Ovary (tissue), 9 donors: ENCODE measurements around the gene FNTB. TPM values are rescaled to one million over a fixed set of nuclear protein-coding genes. Genes with fewer than 3 reads are reported as not detected.

Experiments
- DNase-seq, 5 donors: peaks; one replicate each; pipeline ENCODE4 v3.0.0-alpha.2; 2019 to 2020
- H3K27ac ChIP-seq, 2 donors: fragments of 200-600 bp; one replicate each; pipeline versions ENCODE4 v1.5.1 to v1.8.0; 2019 to 2022
- H3K27me3 ChIP-seq: fragments of 200-600 bp; one replicate; pipeline ENCODE4 v1.8.0; 2022
- H3K36me3 ChIP-seq: fragments of 200-600 bp; sonication (generic); one replicate; pipeline ENCODE4 v1.5.1; 2019
- H3K4me1 ChIP-seq: one replicate; pipeline ENCODE4 v1.8.1; 2013; ENCODE audit warnings: mild to moderate bottlenecking, moderate library complexity; ENCODE audit not compliant: insufficient read depth
- H3K4me3 ChIP-seq: fragments of 200-600 bp; sonication (generic); one replicate; pipeline ENCODE4 v1.5.1; 2017
- H3K9me3 ChIP-seq, 2 donors: fragments of 200-600 bp in 1 of 2; sonication (generic) in 1 of 2; one replicate each; pipeline versions ENCODE4 v1.5.1 to v1.8.1; 2013 to 2019; ENCODE audit warnings: mild to moderate bottlenecking in 1 of 2, moderate library complexity in 1 of 2
- CTCF ChIP-seq, 3 donors: fragments of 450-650 bp in 2 of 3; fragments of 200-600 bp in 1 of 3; IDR thresholded peaks; one replicate each; pipeline versions ENCODE4 v1.5.1 to v1.8.0; 2016 to 2022; ENCODE audit warnings: antibody characterized with exemption in 3 of 3, mild to moderate bottlenecking in 1 of 3
- EP300 ChIP-seq: sonication (generic); formaldehyde crosslinking; IDR thresholded peaks from one replicate; pipeline ENCODE4 v1.6.1; 2017; ENCODE audit warnings: antibody characterized with exemption
- POLR2A ChIP-seq: fragments of 450-650 bp; IDR thresholded peaks from one replicate; pipeline ENCODE4 v1.6.1; 2017; ENCODE audit warnings: antibody characterized with exemption, mild to moderate bottlenecking, moderate library complexity
- WGBS, 3 donors: extraction: QIAGEN DNeasy Blood & Tissue Kit in 1 of 3; methylation state at CpG; one replicate each; pipeline versions ENCODE4 v1.1.5 to v1.1.7; 2013 to 2017; 5-methylcytosine and 5-hydroxymethylcytosine counted together
- intact Hi-C, 4 donors: fragments of 100-400 bp; cut with DNase I; formaldehyde crosslinking; loops; one replicate each; pipeline versions ENCODE4 v1.11.0 to v1.15.1; 2022 to 2023
- polyA plus RNA-seq, 2 donors: library from polyadenylated mRNA; stranded (reverse); fragments of 200-250 nt in 1 of 2; fragments of 350-450 nt in 1 of 2; fragmentation: Illumina TruSeq in 1 of 2; extraction: RNeasy Lipid Tissue Mini Kit (QIAGEN cat#74804) in 1 of 2; gene quantifications; one replicate each; pipeline ENCODE4 v1.2.3, GENCODE V29; 2013 to 2014
- total RNA-seq, 7 donors: library from RNA; depleted of rRNA in 2 of 7; stranded (reverse); fragments of >200 nt in 2 of 7; fragmentation: NEBNext Ultra II Directional in 3 of 7; extraction: Animal tissue kit (Norgen Biotek cat#: 25700) in 3 of 7; gene quantifications; one replicate each; pipeline versions ENCODE4 v1.1.0 to v1.2.4, GENCODE V29; 2016 to 2023
- donor health status: DM: no; HTN: no; CAD: no; lungs with moderate emphysema.
- donor health status: DM: no; HTN: no; CAD: no.
- donor health status: Bipolar disorder and iron deficiency.
- donor health status: DM: yes; HTN: yes; CAD: no.
- donor health status: DM: no; HTN: no; CAD: no.
- donor health status: DM: yes; HTN: yes; CAD: no.

The FNTB gene
- total and polyA plus RNA-seq, 9 donors, result 8.0 to 19.0 (median 14.1) TPM

- H3K9me3 ChIP-seq, result no peaks in the 10 kb centered on the region
- H3K27me3 ChIP-seq, result no peaks in the 10 kb centered on the region
- H3K36me3 ChIP-seq, result no peaks in the 10 kb centered on the region
- peaks cover 3% of the 10 kb centered on the region for H3K4me1 ChIP-seq
- 78 to 87% (median 82%) methylated on average over 17 of the region's 17 CpGs for WGBS, 3 donors
- no peak for TF ChIP-seq POLR2A
- TF ChIP-seq CTCF (IDR thresholded peaks at IDR 0.05), result no peak
- TF ChIP-seq EP300, result no peak
- no peak for DNase-seq
- H3K4me3 ChIP-seq, result no peak overlapping the region
- H3K27ac ChIP-seq, result no peak overlapping the region
- intact Hi-C loops, result no loop called here
Measured at GRCh38 chr14:65075628-65076325, 89.1 kb downstream of the FNTB start.

- Histone ChIP-seq H3K4me1 (peaks cover 5% of the 10 kb centered on the region), H3K27me3 (no peaks in the 10 kb centered on the region), H3K36me3 (no peaks in the 10 kb centered on the region), H3K27ac (no peak overlapping the region), H3K4me3 (no peak overlapping the region), H3K9me3 (no peaks in the 10 kb centered on the region)
- DNase-seq, result no peak
- WGBS, 3 donors, result 94 to 97% (median 97%) methylated on average over 2 of the region's 2 CpGs
- intact Hi-C loops, result no loop called here
- no peak for TF ChIP-seq CTCF (IDR thresholded peaks at IDR 0.05)
- no peak for TF ChIP-seq EP300
- TF ChIP-seq POLR2A, result no peak
Measured at GRCh38 chr14:65077318-65077717, 90.6 kb downstream of the FNTB start.

- DNase-seq, result no peak
- intact Hi-C loops, result no loop called here
- Histone ChIP-seq H3K4me1 (peaks cover 6% of the 10 kb centered on the region), H3K9me3 (no peaks in the 10 kb centered on the region), H3K4me3 (no peak overlapping the region), H3K27me3 (no peaks in the 10 kb centered on the region), H3K27ac (no peak overlapping the region), H3K36me3 (no peaks in the 10 kb centered on the region)
- TF ChIP-seq EP300, result no peak
- no peak for TF ChIP-seq POLR2A
- no peak for TF ChIP-seq CTCF (IDR thresholded peaks at IDR 0.05)
- 86 to 95% (median 91%) methylated on average over 6 of the region's 6 CpGs for WGBS, 3 donors
Measured at GRCh38 chr14:65079201-65079600, 92.5 kb downstream of the FNTB start.

GRCh38 chr14:65079768-65080167 lies 93.1 kb downstream of the FNTB start:
- Histone ChIP-seq H3K27me3 (no peaks in the 10 kb centered on the region), H3K36me3 (no peaks in the 10 kb centered on the region), H3K4me3 (no peak overlapping the region), H3K4me1 (peaks cover 6% of the 10 kb centered on the region), H3K27ac (no peak overlapping the region), H3K9me3 (no peaks in the 10 kb centered on the region)
- 87 to 92% (median 92%) methylated on average over 5 of the region's 5 CpGs for WGBS, 3 donors
- DNase-seq, result no peak
- intact Hi-C loops, result no loop called here
- TF ChIP-seq POLR2A (no peak), EP300 (no peak), CTCF (IDR thresholded peaks at IDR 0.05) (no peak)
